DOHH2 (cell line): ENCODE measurements around the gene ATP2B3.

Experiments used
- EZH2phosphoT487 ChIP-seq: fragments of 200-600 bp; sonication (generic); IDR thresholded peaks from 2 replicates; pipeline ENCODE4 v1.6.1; 2017; ENCODE audit warnings: borderline replicate concordance, mild to moderate bottlenecking, antibody characterized with exemption, low read length, moderate library complexity, mixed read lengths
- TF ChIP-seq, protein P1 (sequence below): fragments of 200-600 bp; sonication (generic); IDR thresholded peaks from one replicate; pipeline ENCODE4 v1.5.1; 2014; ENCODE audit warnings: antibody characterized with exemption, mild to moderate bottlenecking, low read depth, low read length; ENCODE audit not compliant: poor library complexity, severe bottlenecking

DNA sequence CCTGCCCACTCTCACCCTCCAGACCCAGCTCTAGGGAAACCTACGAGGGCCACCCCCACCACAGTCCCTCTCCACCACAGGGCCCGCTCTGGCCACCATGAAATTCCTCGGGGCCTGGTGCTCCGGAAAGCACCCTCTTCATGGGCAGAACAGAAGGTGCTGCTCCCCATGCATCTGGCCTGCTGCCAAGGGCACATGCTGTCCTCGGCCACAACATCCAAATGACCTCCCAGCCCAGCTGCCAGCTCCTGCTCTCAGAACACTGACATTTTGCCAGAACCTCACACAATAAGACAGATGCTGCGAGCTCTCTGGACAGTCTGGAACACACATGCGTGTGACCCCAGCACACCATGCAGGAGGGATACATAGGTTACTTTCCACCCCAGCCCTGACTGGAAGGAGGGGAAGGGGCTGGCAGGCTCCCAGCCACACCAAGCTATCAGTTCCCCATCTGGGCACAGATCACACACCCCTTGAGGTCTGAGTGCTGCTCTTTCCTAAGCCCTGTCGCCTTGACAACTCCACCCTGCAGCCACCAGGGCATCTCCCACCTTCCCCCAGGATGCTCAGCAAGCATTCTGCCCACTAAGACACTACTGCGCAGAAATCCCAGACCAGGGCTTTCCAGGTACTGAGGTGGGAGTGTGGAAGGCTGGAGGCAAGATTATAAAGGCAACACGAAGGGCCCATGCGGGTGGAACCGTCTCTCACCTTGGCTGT is 75.7 kb downstream of the ATP2B3 start:
- TF ChIP-seq, protein P1, sequence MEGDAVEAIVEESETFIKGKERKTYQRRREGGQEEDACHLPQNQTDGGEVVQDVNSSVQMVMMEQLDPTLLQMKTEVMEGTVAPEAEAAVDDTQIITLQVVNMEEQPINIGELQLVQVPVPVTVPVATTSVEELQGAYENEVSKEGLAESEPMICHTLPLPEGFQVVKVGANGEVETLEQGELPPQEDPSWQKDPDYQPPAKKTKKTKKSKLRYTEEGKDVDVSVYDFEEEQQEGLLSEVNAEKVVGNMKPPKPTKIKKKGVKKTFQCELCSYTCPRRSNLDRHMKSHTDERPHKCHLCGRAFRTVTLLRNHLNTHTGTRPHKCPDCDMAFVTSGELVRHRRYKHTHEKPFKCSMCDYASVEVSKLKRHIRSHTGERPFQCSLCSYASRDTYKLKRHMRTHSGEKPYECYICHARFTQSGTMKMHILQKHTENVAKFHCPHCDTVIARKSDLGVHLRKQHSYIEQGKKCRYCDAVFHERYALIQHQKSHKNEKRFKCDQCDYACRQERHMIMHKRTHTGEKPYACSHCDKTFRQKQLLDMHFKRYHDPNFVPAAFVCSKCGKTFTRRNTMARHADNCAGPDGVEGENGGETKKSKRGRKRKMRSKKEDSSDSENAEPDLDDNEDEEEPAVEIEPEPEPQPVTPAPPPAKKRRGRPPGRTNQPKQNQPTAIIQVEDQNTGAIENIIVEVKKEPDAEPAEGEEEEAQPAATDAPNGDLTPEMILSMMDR = no peak
- no peak for TF ChIP-seq EZH2phosphoT487
